H7 (cell line): ENCODE measurements around the gene CAV2. TPM values are rescaled to one million over a fixed set of nuclear protein-coding genes. Genes with fewer than 3 reads are reported as not detected.

Experiments used
- DNase-seq: peaks from one replicate; pipeline ENCODE4 v3.0.0; 2012
- H3K27me3 ChIP-seq: 2 replicates; pipeline ENCODE4 v1.6.0; 2011; ENCODE audit warnings: mild to moderate bottlenecking, low read length; ENCODE audit not compliant: control insufficient read depth, insufficient read depth
- H3K36me3 ChIP-seq: replicated peaks from 2 replicates; pipeline ENCODE4 v1.5.1; 2011; ENCODE audit warnings: low read length; ENCODE audit not compliant: control insufficient read depth, insufficient read depth
- H3K4me3 ChIP-seq: 2 replicates; pipeline ENCODE4 v1.5.1; 2011; ENCODE audit warnings: low read depth, mild to moderate bottlenecking, control low read depth, low read length, moderate library complexity; ENCODE audit not compliant: insufficient read depth
- total RNA-seq: library from RNA; depleted of rRNA; stranded (reverse); fragments of >200 nt; shearing (Covaris generic); gene quantifications from 2 replicates; pipeline ENCODE4 v1.2.3, GENCODE V29; 2014; rRNA removed

The CAV2 gene
- total RNA-seq, 1 experiment from 2014 or later: 8.0 TPM

- no peaks in the 10 kb centered on the region for H3K27me3 ChIP-seq
- H3K36me3 ChIP-seq: no peaks in the 10 kb centered on the region; the same call in none of the 2 replicates
- no peak for DNase-seq
These were observed 55.4 kb downstream of the CAV2 start for GRCh38 chr7:116554911-116555310.

DNA sequence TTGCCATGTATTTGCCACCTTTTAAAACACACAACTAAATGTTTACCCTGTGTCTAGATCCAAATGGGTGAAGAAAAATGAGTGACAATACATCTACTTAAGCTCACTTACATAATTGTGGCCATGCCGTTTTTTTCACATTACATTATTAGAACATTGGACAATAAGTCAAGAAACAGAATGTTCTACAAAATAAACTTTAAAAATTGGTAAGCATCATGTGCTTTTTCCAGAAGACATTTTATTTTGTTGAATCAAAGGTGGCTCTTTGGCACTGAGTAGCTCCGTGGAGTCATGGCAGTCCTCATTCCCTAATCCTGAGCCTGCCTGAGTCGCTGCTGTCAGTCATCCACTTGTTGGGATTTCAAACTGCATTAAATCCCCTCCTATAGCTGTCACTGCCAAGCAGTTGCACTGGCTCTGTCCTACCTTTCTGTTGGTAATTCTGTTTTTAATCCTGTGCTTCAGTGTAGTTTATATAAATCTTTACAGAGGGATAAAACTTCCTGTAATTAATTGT, 57.6 kb downstream of the CAV2 start:
- Histone ChIP-seq H3K4me3 (no peak overlapping the region), H3K27me3 (no peaks in the 10 kb centered on the region), H3K36me3 (no peaks in the 10 kb centered on the region; the same call in 1 of the 2 replicates)
- no peak for DNase-seq

More at GRCh38 chr7:116554911-116555310, 55.4 kb downstream of the CAV2 start:
- H3K4me3 ChIP-seq: no peak overlapping the region

- H3K4me3 ChIP-seq: no peak overlapping the region
- DNase-seq: no peak
- H3K27me3 ChIP-seq: no peaks in the 10 kb centered on the region
- H3K36me3 ChIP-seq: no peaks in the 10 kb centered on the region; the same call in 1 of the 2 replicates
These were observed 58.4 kb downstream of the CAV2 start for GRCh38 chr7:116557901-116558300.

Other genes starting within 250 kb of the CAV2 start
- gene CAV1, start 25.3 kb downstream of the CAV2 start, total RNA-seq: 54.2 and 79.9 TPM in 2 replicates
- gene MET, start 172.5 kb downstream of the CAV2 start, total RNA-seq: 14.6 and 25.4 TPM in 2 replicates